ENCODE measurements around the gene ATP8A2. TPM values are rescaled to one million over a fixed set of nuclear protein-coding genes. Genes with fewer than 3 reads are reported as not detected.

Gene ATP8A2
- total and polyA plus RNA-seq, 10 of the 15 experiments (the other 5 are each of a cell fraction or from before 2014, with no cell fraction given), result 0.01 to 0.04 (median 0.04) TPM; not detected in 7

GRCh38 chr13:25616674-25617073, 244.9 kb downstream of the ATP8A2 start (continued):
- TF ChIP-seq, protein P1, sequence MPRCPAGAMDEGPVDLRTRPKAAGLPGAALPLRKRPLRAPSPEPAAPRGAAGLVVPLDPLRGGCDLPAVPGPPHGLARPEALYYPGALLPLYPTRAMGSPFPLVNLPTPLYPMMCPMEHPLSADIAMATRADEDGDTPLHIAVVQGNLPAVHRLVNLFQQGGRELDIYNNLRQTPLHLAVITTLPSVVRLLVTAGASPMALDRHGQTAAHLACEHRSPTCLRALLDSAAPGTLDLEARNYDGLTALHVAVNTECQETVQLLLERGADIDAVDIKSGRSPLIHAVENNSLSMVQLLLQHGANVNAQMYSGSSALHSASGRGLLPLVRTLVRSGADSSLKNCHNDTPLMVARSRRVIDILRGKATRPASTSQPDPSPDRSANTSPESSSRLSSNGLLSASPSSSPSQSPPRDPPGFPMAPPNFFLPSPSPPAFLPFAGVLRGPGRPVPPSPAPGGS (IDR thresholded peaks at IDR 0.05; ENCODE audit: borderline replicate concordance, insufficient read depth, low read depth, low read length, poor library complexity, severe bottlenecking), result no peak
- TF ChIP-seq ELK1 (IDR thresholded peaks at IDR 0.05; ENCODE audit: low read depth, low read length) (no peak), IKZF2 (IDR thresholded peaks at IDR 0.05) (no peak), CHD1 (IDR thresholded peaks at IDR 0.05; ENCODE audit: low read depth, low read length) (no peak), MTA3 (IDR thresholded peaks at IDR 0.05; ENCODE audit: borderline replicate concordance, low read length) (no peak), BMI1 (IDR thresholded peaks at IDR 0.05; ENCODE audit: borderline replicate concordance) (no peak), ZNF274 (IDR thresholded peaks at IDR 0.05; ENCODE audit: insufficient read depth, insufficient read length) (no peak)

- ATAC-seq (no peak), DNase-seq (ENCODE audit: low read depth, low spot score) (no peak), FAIRE-seq (no peak)
- CTCF ChIA-PET, result no interaction called here
- no TSS peak for BruUV-seq (replicated peaks)
- RAD21 ChIA-PET (ENCODE audit: unreplicated experiment), result no interaction called here
- Histone ChIP-seq H3K4me1 (ENCODE audit: control insufficient read depth, insufficient read depth, low read length) (no peaks in the 10 kb centered on the region), H2AFZ (ENCODE audit: control insufficient read depth, low read depth, low read length) (no peak overlapping the region), H4K20me1 (ENCODE audit: control insufficient read depth, insufficient read depth) (no peaks in the 10 kb centered on the region), H3K4me2 (ENCODE audit: control insufficient read depth, insufficient read depth) (no peak overlapping the region), H3K4me3 (no peak overlapping the region), H3K9ac (ENCODE audit: control insufficient read depth, insufficient read depth, low read length) (no peak overlapping the region), H3K27ac (ENCODE audit: control insufficient read depth, insufficient read depth) (no peak overlapping the region), H3K9me3 (replicated peaks; ENCODE audit: control insufficient read depth, insufficient read depth, low read length) (no peaks in the 10 kb centered on the region), H3K27me3 (replicated peaks in 1 of 2; ENCODE audit: control insufficient read depth in 2 of 2, insufficient read depth in 2 of 2, low read length in 1 of 2) (no peaks in the 10 kb centered on the region), H3K36me3 (ENCODE audit: control insufficient read depth in 2 of 2, insufficient read depth in 2 of 2, low read length in 1 of 2) (no peaks in the 10 kb centered on the region), H3K79me2 (ENCODE audit: control insufficient read depth, insufficient read depth, low read length) (no peaks in the 10 kb centered on the region)
- intact Hi-C loops (cut with micrococcal nuclease; ENCODE audit: unreplicated experiment) (no loop called here), in situ Hi-C loops (cut with MboI) (no loop called here)
- TF ChIP-seq SMAD1 (IDR thresholded peaks at IDR 0.05; ENCODE audit: low read depth, partially characterized antibody) (no peak), SIX5 (IDR thresholded peaks at IDR 0.05; ENCODE audit: low read depth, low read length, severe bottlenecking) (no peak), EP300 (IDR thresholded peaks at IDR 0.05; ENCODE audit: borderline replicate concordance in 1 of 2, control insufficient read depth in 1 of 2, low read depth in 2 of 2, low read length in 2 of 2) (no peak), ATF7 (IDR thresholded peaks at IDR 0.05; ENCODE audit: low read depth) (no peak), HDAC2 (IDR thresholded peaks at IDR 0.05) (no peak), ESRRA (IDR thresholded peaks at IDR 0.05; ENCODE audit: low read length) (no peak), FOXK2 (IDR thresholded peaks at IDR 0.05) (no peak), SPI1 (IDR thresholded peaks at IDR 0.05; ENCODE audit: borderline replicate concordance, insufficient read depth, low read depth, low read length) (no peak), FOXM1 (IDR thresholded peaks at IDR 0.05; ENCODE audit: low read depth, low read length) (no peak), RB1 (IDR thresholded peaks at IDR 0.05; ENCODE audit: borderline replicate concordance) (no peak), KDM1A (IDR thresholded peaks at IDR 0.05; ENCODE audit: borderline replicate concordance) (no peak), PAX8 (IDR thresholded peaks at IDR 0.05) (no peak)
- POLR2A ChIA-PET, result no interaction called here
- SMC1A ChIA-PET (ENCODE audit: uncharacterized antibody, unreplicated experiment), result no interaction called here
- 1% methylated on average over 5 of the region's 5 CpGs for WGBS (ENCODE audit: insufficient coverage, insufficient replicate concordance, low lambda C conversion rate, missing lambda C conversion rate)
Observed at GRCh38 chr13:25619897-25620296, 248.1 kb downstream of the ATP8A2 start.

Data from GM12878 (cell line).